WERI-Rb-1 (cell line): ENCODE data around the gene LRRN1.

Source experiments
- DNase-seq: peaks from one replicate; pipeline ENCODE4 v3.0.0-alpha.2; 2020
- H3K27ac ChIP-seq: fragments of 250-450 bp; sonication (Bioruptor Pico); 2 replicates; pipeline ENCODE4 v1.5.1; 2020; ENCODE audit warnings: mild to moderate bottlenecking, moderate library complexity
- H3K27me3 ChIP-seq: fragments of 250-450 bp; sonication (Bioruptor Pico); 2 replicates; pipeline ENCODE4 v1.5.1; 2021; ENCODE audit warnings: mild to moderate bottlenecking, low read depth, moderate library complexity; ENCODE audit not compliant: insufficient read depth, severe bottlenecking
- H3K36me3 ChIP-seq: fragments of 250-450 bp; sonication (Bioruptor Pico); 2 replicates; pipeline ENCODE4 v1.5.1; 2020; ENCODE audit warnings: mild to moderate bottlenecking, moderate library complexity
- H3K4me3 ChIP-seq: 2 replicates; pipeline ENCODE4 v1.5.1; 2011; ENCODE audit warnings: low read depth, mild to moderate bottlenecking, control low read depth, low read length
- H3K9me3 ChIP-seq: fragments of 250-450 bp; sonication (Bioruptor Pico); 2 replicates; pipeline ENCODE4 v1.5.1; 2021; ENCODE audit warnings: mild to moderate bottlenecking, moderate library complexity; ENCODE audit not compliant: severe bottlenecking
- CTCF ChIP-seq: IDR thresholded peaks from 2 replicates; pipeline ENCODE4 v1.5.1; 2011; ENCODE audit warnings: low read depth, mild to moderate bottlenecking, control low read depth, inconsistent platforms, low read length

The LRRN1 gene

DNA sequence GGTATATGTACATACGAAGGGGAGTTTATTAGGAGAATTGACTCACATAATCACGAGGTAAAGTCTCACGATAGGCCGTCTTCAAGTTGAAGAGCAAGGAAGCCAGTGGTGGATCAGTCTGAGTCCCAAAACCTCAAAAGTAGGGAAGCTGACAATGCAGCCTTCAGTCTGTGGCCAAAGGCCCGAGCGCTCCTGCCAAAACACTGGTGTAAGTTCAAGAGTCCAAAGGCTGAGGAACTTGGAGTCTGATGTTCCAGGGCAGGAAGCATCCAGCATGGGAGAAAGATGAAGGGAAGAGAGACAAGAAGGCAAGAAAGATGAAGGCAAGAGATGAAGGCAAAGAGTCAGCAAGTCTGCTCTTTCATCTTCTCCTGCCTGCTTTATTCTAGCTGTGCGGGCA, 16.8 kb upstream of the LRRN1 start:
- H3K36me3 ChIP-seq, result no peaks in the 10 kb centered on the region
- H3K4me3 ChIP-seq, result no peak overlapping the region
- no peak for TF ChIP-seq CTCF
- no peak for DNase-seq
- no peaks in the 10 kb centered on the region for H3K27me3 ChIP-seq
- no peak overlapping the region for H3K27ac ChIP-seq
- no peaks in the 10 kb centered on the region for H3K9me3 ChIP-seq

GRCh38 chr3:3783210-3783609, 16.0 kb upstream of the LRRN1 start:
- Histone ChIP-seq H3K36me3 (no peaks in the 10 kb centered on the region), H3K9me3 (no peaks in the 10 kb centered on the region), H3K27ac (no peak overlapping the region), H3K4me3 (no peak overlapping the region), H3K27me3 (no peaks in the 10 kb centered on the region)
- no peak for DNase-seq
- no peak for TF ChIP-seq CTCF

- Histone ChIP-seq H3K27ac (no peak overlapping the region), H3K9me3 (no peaks in the 10 kb centered on the region), H3K4me3 (no peak overlapping the region), H3K27me3 (no peaks in the 10 kb centered on the region), H3K36me3 (no peaks in the 10 kb centered on the region)
- DNase-seq, result peak; percentile 12
- no peak for TF ChIP-seq CTCF
These were observed 15.5 kb upstream of the LRRN1 start for GRCh38 chr3:3783696-3784095.

DNA sequence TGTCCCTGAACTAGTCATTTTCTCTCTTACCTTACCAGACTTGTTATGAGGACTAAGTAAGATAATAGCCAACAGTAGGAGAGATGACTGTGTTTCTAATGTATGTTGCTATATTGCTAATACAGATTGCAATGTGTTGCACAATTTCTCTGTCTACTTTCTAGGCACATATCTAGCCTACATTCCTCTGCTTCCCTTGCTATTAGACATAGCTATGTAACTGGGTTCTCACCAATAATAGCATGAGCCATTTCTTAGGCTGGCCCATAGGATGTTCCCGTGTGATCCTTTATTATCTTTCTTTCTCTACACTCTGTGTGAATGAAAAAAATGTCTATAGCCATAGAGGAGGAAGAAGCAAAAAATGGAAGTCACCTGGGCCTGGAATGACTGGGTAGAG, 6.8 kb upstream of the LRRN1 start:
- no peak for TF ChIP-seq CTCF
- H3K9me3 ChIP-seq, result no peaks in the 10 kb centered on the region
- no peak for DNase-seq
- H3K27me3 ChIP-seq, result no peaks in the 10 kb centered on the region
- H3K36me3 ChIP-seq, result no peaks in the 10 kb centered on the region
- H3K4me3 ChIP-seq, result no peak overlapping the region
- H3K27ac ChIP-seq, result no peak overlapping the region

DNA sequence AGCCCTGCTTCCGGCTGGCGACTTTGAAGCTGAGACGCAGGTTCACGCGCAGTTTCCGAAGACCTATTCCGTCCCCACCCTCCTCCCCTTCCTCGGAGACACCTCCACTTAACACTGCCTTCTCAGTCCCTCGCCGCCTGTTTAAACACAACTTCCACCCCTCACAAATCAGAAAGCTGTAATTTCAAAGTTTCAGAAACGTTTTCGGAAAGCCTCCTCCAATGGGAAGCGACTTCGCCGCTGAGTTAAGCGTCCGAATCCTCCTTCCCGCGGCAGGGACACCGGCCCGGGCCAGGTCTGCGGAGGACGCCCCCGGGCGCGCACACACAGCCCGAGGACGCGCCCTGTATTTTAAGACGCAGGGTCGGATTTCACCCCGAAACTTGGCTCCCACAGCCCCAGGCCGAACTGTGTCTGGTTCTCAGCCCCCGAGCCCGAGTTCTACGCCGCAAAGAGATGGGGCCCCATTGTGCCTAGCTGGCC, 559 bp upstream of the LRRN1 start:
- peak overlapping the region; percentile 89 for H3K4me3 ChIP-seq
- H3K36me3 ChIP-seq, result no peaks in the 10 kb centered on the region
- H3K27ac ChIP-seq, result peak overlapping the region; percentile 82
- no peaks in the 10 kb centered on the region for H3K9me3 ChIP-seq
- DNase-seq, result peak; percentile 35
- no peaks in the 10 kb centered on the region for H3K27me3 ChIP-seq
- no peak for TF ChIP-seq CTCF

DNA sequence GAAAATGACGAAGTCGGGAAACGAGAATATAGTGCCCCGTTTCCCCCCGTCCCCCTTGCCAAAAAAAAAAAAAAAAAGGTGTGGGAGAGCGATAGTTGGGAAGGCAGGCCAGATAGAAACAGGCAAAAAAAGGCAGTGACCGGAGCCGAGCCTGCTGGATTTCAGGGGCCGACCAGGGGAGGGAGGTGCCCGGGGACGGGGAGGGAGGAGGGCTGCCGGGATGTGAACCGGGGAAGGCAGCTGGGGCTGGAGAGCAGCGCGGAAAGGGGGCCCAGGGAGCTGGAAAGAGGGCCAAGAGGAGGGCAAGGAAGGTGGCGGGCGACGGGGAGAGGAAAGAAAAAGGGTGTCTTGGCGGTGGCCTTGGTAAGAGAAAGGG, 837 bp downstream of the LRRN1 start:
- DNase-seq, result peak; percentile 14
- no peaks in the 10 kb centered on the region for H3K27me3 ChIP-seq
- no peak overlapping the region for H3K27ac ChIP-seq
- no peaks in the 10 kb centered on the region for H3K9me3 ChIP-seq
- no peaks in the 10 kb centered on the region for H3K36me3 ChIP-seq
- no peak for TF ChIP-seq CTCF
- peak overlapping the region; percentile 89 for H3K4me3 ChIP-seq
